Endodermal cell (in vitro differentiated cells): ENCODE results near the gene PRKACB. TPM values are rescaled to one million over a fixed set of nuclear protein-coding genes. Genes with fewer than 3 reads are reported as not detected.

ENCODE experiments used
- DNase-seq: peaks from one replicate; pipeline ENCODE4 v3.0.0-alpha.2; 2017
- H3K27ac ChIP-seq: 2 replicates; pipeline ENCODE4 v1.5.1; 2013; ENCODE audit warnings: mild to moderate bottlenecking, low read depth, low read length, moderate library complexity
- H3K27me3 ChIP-seq: 2 replicates; pipeline ENCODE4 v1.6.1; 2013; ENCODE audit warnings: mild to moderate bottlenecking, low read length, moderate library complexity; ENCODE audit not compliant: insufficient read depth, control insufficient read depth, poor library complexity, severe bottlenecking
- H3K36me3 ChIP-seq: 2 replicates; pipeline ENCODE4 v1.7.0; 2013; ENCODE audit warnings: mild to moderate bottlenecking, low read length, moderate library complexity; ENCODE audit not compliant: control insufficient read depth, insufficient read depth
- H3K4me1 ChIP-seq: one replicate; pipeline ENCODE4 v1.7.0; 2013; ENCODE audit warnings: low read length; ENCODE audit not compliant: control insufficient read depth, insufficient read depth
- H3K4me3 ChIP-seq: 2 replicates; pipeline ENCODE4 v1.5.1; 2013; ENCODE audit warnings: mild to moderate bottlenecking, low read length, moderate library complexity
- H3K9ac ChIP-seq: 2 replicates; pipeline ENCODE4 v1.6.1; 2013; ENCODE audit warnings: mild to moderate bottlenecking, low read length, moderate library complexity; ENCODE audit not compliant: poor library complexity, severe bottlenecking; ENCODE audit errors: extremely low read depth
- H3K9me3 ChIP-seq: 2 replicates; pipeline ENCODE4 v1.6.1; 2013; ENCODE audit warnings: mild to moderate bottlenecking, low read length, moderate library complexity; ENCODE audit not compliant: control insufficient read depth
- H3K27ac Mint-ChIP-seq: 2 replicates; pipeline ENCODE4 v1.8.0; 2020; ENCODE audit warnings: mixed read lengths
- H3K27me3 Mint-ChIP-seq: 2 replicates; pipeline ENCODE4 v1.8.0; 2021; ENCODE audit warnings: mild to moderate bottlenecking, mixed read lengths; ENCODE audit not compliant: insufficient read depth
- H3K36me3 Mint-ChIP-seq: 2 replicates; pipeline ENCODE4 v1.8.0; 2020; ENCODE audit warnings: low read depth, mixed read lengths
- H3K4me1 Mint-ChIP-seq: 2 replicates; pipeline ENCODE4 v1.8.0; 2020; ENCODE audit warnings: mixed read lengths
- H3K4me3 Mint-ChIP-seq: 2 replicates; pipeline ENCODE4 v1.8.0; 2020; ENCODE audit warnings: mild to moderate bottlenecking, moderate library complexity, mixed read lengths
- H3K9me3 Mint-ChIP-seq: 2 replicates; pipeline ENCODE4 v1.8.0; 2020; ENCODE audit warnings: mild to moderate bottlenecking, mixed read lengths
- WGBS, 2 experiments: methylation state at CpG; one replicate each; pipeline versions ENCODE4 v1.1.5 to v1.1.7; 2013; ENCODE audit warnings: missing lambda C conversion rate in 2 of 2, mixed read lengths in 1 of 2; ENCODE audit not compliant: insufficient coverage in 1 of 2, insufficient read length in 1 of 2; 5-methylcytosine and 5-hydroxymethylcytosine counted together
- total RNA-seq, 2 donors: library from RNA; stranded (reverse); fragmentation: NEBNext Ultra II Directional in 1 of 2; extraction: Animal tissue kit (Norgen Biotek cat#: 25700) in 1 of 2; gene quantifications; 2 replicates in 1 of 2; 3 replicates in 1 of 2; pipeline ENCODE4 v1.2.1, GENCODE V29; 2021
- TF ChIP-seq, protein P1 (sequence below): fragments of 200-600 bp; sonication (generic); conservative IDR thresholded peaks from 2 replicates; pipeline ENCODE4 v1.5.0; 2021; ENCODE audit warnings: antibody characterized with exemption, mild to moderate bottlenecking

PRKACB gene
- total RNA-seq, 2 donors from 2014 or later = 19.8 to 36.1 TPM

GRCh38 chr1:84250668-84251067 is 106.6 kb downstream of the PRKACB start:
- Mint-ChIP-seq H3K27me3 (no peaks in the 10 kb centered on the region), H3K4me3 (no peak overlapping the region), H3K27ac (no peak overlapping the region), H3K36me3 (no peaks in the 10 kb centered on the region), H3K4me1 (no peaks in the 10 kb centered on the region), H3K9me3 (peaks cover 7% of the 10 kb centered on the region)
- Histone ChIP-seq H3K4me3 (no peak overlapping the region), H3K9ac (no peak overlapping the region), H3K27ac (no peak overlapping the region), H3K27me3 (no peaks in the 10 kb centered on the region), H3K9me3 (peaks cover 9% of the 10 kb centered on the region), H3K4me1 (no peaks in the 10 kb centered on the region), H3K36me3 (no peaks in the 10 kb centered on the region)
- 100% methylated on average over 1 of the region's 2 CpGs; no CpG with 5 or more reads in 1 of the 2 experiments for WGBS, 2 experiments
- no peak for DNase-seq
- TF ChIP-seq, protein P1, sequence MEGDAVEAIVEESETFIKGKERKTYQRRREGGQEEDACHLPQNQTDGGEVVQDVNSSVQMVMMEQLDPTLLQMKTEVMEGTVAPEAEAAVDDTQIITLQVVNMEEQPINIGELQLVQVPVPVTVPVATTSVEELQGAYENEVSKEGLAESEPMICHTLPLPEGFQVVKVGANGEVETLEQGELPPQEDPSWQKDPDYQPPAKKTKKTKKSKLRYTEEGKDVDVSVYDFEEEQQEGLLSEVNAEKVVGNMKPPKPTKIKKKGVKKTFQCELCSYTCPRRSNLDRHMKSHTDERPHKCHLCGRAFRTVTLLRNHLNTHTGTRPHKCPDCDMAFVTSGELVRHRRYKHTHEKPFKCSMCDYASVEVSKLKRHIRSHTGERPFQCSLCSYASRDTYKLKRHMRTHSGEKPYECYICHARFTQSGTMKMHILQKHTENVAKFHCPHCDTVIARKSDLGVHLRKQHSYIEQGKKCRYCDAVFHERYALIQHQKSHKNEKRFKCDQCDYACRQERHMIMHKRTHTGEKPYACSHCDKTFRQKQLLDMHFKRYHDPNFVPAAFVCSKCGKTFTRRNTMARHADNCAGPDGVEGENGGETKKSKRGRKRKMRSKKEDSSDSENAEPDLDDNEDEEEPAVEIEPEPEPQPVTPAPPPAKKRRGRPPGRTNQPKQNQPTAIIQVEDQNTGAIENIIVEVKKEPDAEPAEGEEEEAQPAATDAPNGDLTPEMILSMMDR = no peak

DNA sequence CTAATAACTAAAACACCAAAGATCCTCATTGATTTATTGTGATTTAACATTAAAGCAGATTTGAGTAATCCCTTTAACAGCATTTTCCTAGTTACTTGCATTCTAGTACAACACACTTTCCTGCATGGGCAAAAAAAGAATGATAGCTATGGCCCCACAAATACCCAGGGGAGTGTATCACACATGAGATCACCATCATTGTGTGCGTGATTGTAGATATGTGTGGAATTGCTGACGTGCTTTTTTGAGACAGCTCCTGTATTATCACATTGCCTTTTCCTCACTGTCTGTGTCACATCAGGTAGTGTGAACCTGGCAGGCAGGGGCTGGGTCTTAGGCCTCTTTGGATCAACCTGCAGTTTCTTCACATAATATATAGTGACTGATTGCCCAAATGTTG is 109.0 kb downstream of the PRKACB start:
- H3K4me1 Mint-ChIP-seq = no peaks in the 10 kb centered on the region
- no peak overlapping the region for H3K9ac ChIP-seq
- H3K4me3 ChIP-seq = no peak overlapping the region
- WGBS, 2 experiments = 82 to 95% methylated on average over 2 of the region's 2 CpGs
- H3K27ac ChIP-seq = no peak overlapping the region
- H3K27ac Mint-ChIP-seq = no peak overlapping the region
- H3K27me3 ChIP-seq = no peaks in the 10 kb centered on the region
- H3K36me3 Mint-ChIP-seq = no peaks in the 10 kb centered on the region
- H3K4me3 Mint-ChIP-seq = no peak overlapping the region
- no peaks in the 10 kb centered on the region for H3K36me3 ChIP-seq
- H3K9me3 Mint-ChIP-seq = peaks cover 7% of the 10 kb centered on the region
- DNase-seq = no peak
- H3K4me1 ChIP-seq = no peaks in the 10 kb centered on the region
- H3K27me3 Mint-ChIP-seq = no peaks in the 10 kb centered on the region
- TF ChIP-seq, protein P1 = no peak
- H3K9me3 ChIP-seq = peaks cover 9% of the 10 kb centered on the region

DNA sequence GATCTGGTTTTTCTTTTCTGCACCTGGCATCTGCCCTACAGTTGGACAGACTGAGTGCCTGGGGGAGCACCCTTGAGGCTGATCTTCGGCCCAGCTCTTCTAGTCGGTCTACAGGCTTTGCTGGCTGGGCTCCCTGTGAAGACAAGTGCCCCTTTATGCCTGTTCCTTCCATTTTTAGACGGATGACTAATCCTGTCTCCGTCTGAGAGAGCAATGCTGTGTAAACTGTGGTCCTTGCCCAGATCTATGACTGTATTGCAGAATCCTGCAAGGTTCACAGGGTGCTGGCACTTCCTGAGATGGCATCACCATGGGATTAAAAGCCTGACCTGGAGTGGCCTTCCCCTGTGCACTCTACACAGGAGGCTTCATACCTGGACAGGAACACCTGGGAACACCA is 109.8 kb downstream of the PRKACB start:
- no peaks in the 10 kb centered on the region for H3K27me3 ChIP-seq
- no peaks in the 10 kb centered on the region for H3K36me3 ChIP-seq
- Mint-ChIP-seq H3K4me3 (no peak overlapping the region), H3K4me1 (no peaks in the 10 kb centered on the region), H3K27ac (no peak overlapping the region), H3K36me3 (no peaks in the 10 kb centered on the region), H3K9me3 (peaks cover 7% of the 10 kb centered on the region), H3K27me3 (peaks cover 2% of the 10 kb centered on the region)
- TF ChIP-seq, protein P1 = no peak
- H3K27ac ChIP-seq = no peak overlapping the region
- no peak overlapping the region for H3K4me3 ChIP-seq
- H3K9me3 ChIP-seq = peaks cover 9% of the 10 kb centered on the region
- no peak for DNase-seq
- H3K4me1 ChIP-seq = no peaks in the 10 kb centered on the region
- WGBS, 2 experiments = 84 to 88% methylated on average over 4 of the region's 4 CpGs
- no peak overlapping the region for H3K9ac ChIP-seq
